Upper lobe of right lung (tissue), 1 donor: ENCODE data around the gene DHCR24. TPM values are rescaled to one million over a fixed set of nuclear protein-coding genes. Genes with fewer than 3 reads are reported as not detected.
A peak's percentile ranks its signal among the peaks of the same experiment; 100 is the strongest.

ENCODE experiments used
- ATAC-seq: fragments of 200-7000 bp; cut with Tn5 transposase; one replicate; pipeline ENCODE4 v1.9.1; 2020; ENCODE audit warnings: mild to moderate bottlenecking, moderate library complexity
- DNase-seq: peaks from one replicate; pipeline ENCODE4 v3.0.0-alpha.2; 2020
- H3K27ac ChIP-seq: fragments of 200-600 bp; one replicate; pipeline ENCODE4 v1.8.0; 2022
- H3K27me3 ChIP-seq: fragments of 200-600 bp; one replicate; pipeline ENCODE4 v1.8.0; 2022; ENCODE audit warnings: mild to moderate bottlenecking
- H3K36me3 ChIP-seq: fragments of 200-600 bp; one replicate; pipeline ENCODE4 v1.8.0; 2022
- H3K4me1 ChIP-seq: fragments of 200-600 bp; one replicate; pipeline ENCODE4 v1.8.0; 2022
- H3K4me3 ChIP-seq: fragments of 200-600 bp; one replicate; pipeline ENCODE4 v1.8.0; 2022; ENCODE audit warnings: mild to moderate bottlenecking
- H3K9me3 ChIP-seq: fragments of 200-600 bp; one replicate; pipeline ENCODE4 v1.8.0; 2022
- CTCF ChIP-seq: fragments of 200-600 bp; IDR thresholded peaks from one replicate; pipeline ENCODE4 v1.8.0; 2022; ENCODE audit warnings: antibody characterized with exemption
- intact Hi-C: fragments of 100-400 bp; cut with DNase I; formaldehyde crosslinking; loops from one replicate; pipeline ENCODE4 v1.11.0; 2022
- total RNA-seq: library from RNA; stranded (reverse); fragmentation: NEBNext Ultra II Directional; extraction: Animal tissue kit (Norgen Biotek cat#: 25700); gene quantifications from one replicate; pipeline ENCODE4 v1.2.1, GENCODE V29; 2021
- donor health status: DM: no; HTN: yes; CAD: no; lungs with severe emphysema.

The DHCR24 gene
- total RNA-seq, 1 donor from 2014 or later = 749 TPM

- intact Hi-C loops = no loop called here
- ATAC-seq = no peak
- Histone ChIP-seq H3K36me3 (no peaks in the 10 kb centered on the region), H3K27ac (no peak overlapping the region), H3K9me3 (no peaks in the 10 kb centered on the region), H3K4me3 (no peak overlapping the region), H3K27me3 (no peaks in the 10 kb centered on the region), H3K4me1 (no peaks in the 10 kb centered on the region)
- DNase-seq = no peak
- TF ChIP-seq CTCF = no peak
Observed at GRCh38 chr1:54843449-54843848, 43.5 kb downstream of the DHCR24 start.

GRCh38 chr1:54842963-54843362, 44.0 kb downstream of the DHCR24 start:
- H3K27me3 ChIP-seq = no peaks in the 10 kb centered on the region
- DNase-seq = peak; percentile 42
- no peak for TF ChIP-seq CTCF
- intact Hi-C loops = no loop called here
- H3K9me3 ChIP-seq = no peaks in the 10 kb centered on the region
- no peak for ATAC-seq
- no peaks in the 10 kb centered on the region for H3K36me3 ChIP-seq
- no peak overlapping the region for H3K4me3 ChIP-seq
- no peak overlapping the region for H3K27ac ChIP-seq
- H3K4me1 ChIP-seq = no peaks in the 10 kb centered on the region

- Histone ChIP-seq H3K27me3 (no peaks in the 10 kb centered on the region), H3K4me3 (no peak overlapping the region), H3K4me1 (no peaks in the 10 kb centered on the region), H3K27ac (no peak overlapping the region), H3K36me3 (no peaks in the 10 kb centered on the region), H3K9me3 (no peaks in the 10 kb centered on the region)
- intact Hi-C loops = no loop called here
- DNase-seq (peak; percentile 23), ATAC-seq (no peak)
- no peak for TF ChIP-seq CTCF
Observed at GRCh38 chr1:54842206-54842915, 44.6 kb downstream of the DHCR24 start.

GRCh38 chr1:54839824-54840223, 47.2 kb downstream of the DHCR24 start:
- Histone ChIP-seq H3K27ac (no peak overlapping the region), H3K36me3 (no peaks in the 10 kb centered on the region), H3K27me3 (no peaks in the 10 kb centered on the region), H3K4me3 (no peak overlapping the region), H3K4me1 (no peaks in the 10 kb centered on the region), H3K9me3 (no peaks in the 10 kb centered on the region)
- intact Hi-C loops = no loop called here
- TF ChIP-seq CTCF = no peak
- no peak for DNase-seq
- ATAC-seq = no peak

GRCh38 chr1:54838565-54839180, 48.3 kb downstream of the DHCR24 start:
- no peak for TF ChIP-seq CTCF
- ATAC-seq (no peak), DNase-seq (no peak)
- Histone ChIP-seq H3K36me3 (no peaks in the 10 kb centered on the region), H3K4me3 (no peak overlapping the region), H3K27me3 (no peaks in the 10 kb centered on the region), H3K9me3 (no peaks in the 10 kb centered on the region), H3K4me1 (no peaks in the 10 kb centered on the region), H3K27ac (no peak overlapping the region)
- intact Hi-C loops = no loop called here
